ENCODE data around the gene ZNF750. TPM values are rescaled to one million over a fixed set of nuclear protein-coding genes. Genes with fewer than 3 reads are reported as not detected.
A peak's percentile ranks its signal among the peaks of the same experiment; 100 is the strongest.

Gene ZNF750
- total RNA-seq, 2 donors from 2014 or later: not detected

GRCh38 chr17:82805823-82806222 is 34.0 kb downstream of the ZNF750 start:
- no peaks in the 10 kb centered on the region for H3K9me3 ChIP-seq
- H3K27me3 ChIP-seq: no peaks in the 10 kb centered on the region
- H3K27ac ChIP-seq: peak overlapping the region in 1 of 2 donors; percentile 64

GRCh38 chr17:82805254-82805653 is 34.6 kb downstream of the ZNF750 start:
- Histone ChIP-seq H3K27ac (peak overlapping the region; percentile 41 to 64), H3K27me3 (no peaks in the 10 kb centered on the region), H3K4me3 (no peak overlapping the region), H3K4me1 (peaks cover 0 to 31% of the 10 kb centered on the region in 2 donors), H3K36me3 (no peaks in the 10 kb centered on the region), H3K9me3 (no peaks in the 10 kb centered on the region)
- TF ChIP-seq CTCF (IDR thresholded peaks at IDR 0.05): no peak
- DNase-seq (ENCODE audit: low spot score): no peak

More at GRCh38 chr17:82805823-82806222, 34.0 kb downstream of the ZNF750 start:
- no peak for TF ChIP-seq CTCF (IDR thresholded peaks at IDR 0.05)
- Histone ChIP-seq H3K4me1 (peaks cover 0 to 31% of the 10 kb centered on the region in 2 donors), H3K4me3 (no peak overlapping the region), H3K36me3 (no peaks in the 10 kb centered on the region)
- DNase-seq (ENCODE audit: low spot score): no peak

GRCh38 chr17:82804442-82805191 is 35.2 kb downstream of the ZNF750 start:
- peak; percentile 89 for DNase-seq (ENCODE audit: low spot score)
- H3K27ac ChIP-seq: peak overlapping the region; percentile 61 to 64
- H3K4me3 ChIP-seq: no peak overlapping the region
- no peaks in the 10 kb centered on the region for H3K36me3 ChIP-seq
- no peaks in the 10 kb centered on the region for H3K27me3 ChIP-seq
- H3K4me1 ChIP-seq: peaks cover 0 to 31% of the 10 kb centered on the region in 2 donors
- TF ChIP-seq CTCF (IDR thresholded peaks at IDR 0.05): no peak
- no peaks in the 10 kb centered on the region for H3K9me3 ChIP-seq

- no peak overlapping the region for H3K4me3 ChIP-seq
- H3K9me3 ChIP-seq: no peaks in the 10 kb centered on the region
- H3K4me1 ChIP-seq: peaks cover 0 to 31% of the 10 kb centered on the region in 2 donors
- no peak for TF ChIP-seq CTCF (IDR thresholded peaks at IDR 0.05)
- no peak overlapping the region for H3K27ac ChIP-seq
- DNase-seq (ENCODE audit: low spot score): no peak
- no peaks in the 10 kb centered on the region for H3K36me3 ChIP-seq
- no peaks in the 10 kb centered on the region for H3K27me3 ChIP-seq
Measured at GRCh38 chr17:82803606-82804005, 36.2 kb downstream of the ZNF750 start.

DNA sequence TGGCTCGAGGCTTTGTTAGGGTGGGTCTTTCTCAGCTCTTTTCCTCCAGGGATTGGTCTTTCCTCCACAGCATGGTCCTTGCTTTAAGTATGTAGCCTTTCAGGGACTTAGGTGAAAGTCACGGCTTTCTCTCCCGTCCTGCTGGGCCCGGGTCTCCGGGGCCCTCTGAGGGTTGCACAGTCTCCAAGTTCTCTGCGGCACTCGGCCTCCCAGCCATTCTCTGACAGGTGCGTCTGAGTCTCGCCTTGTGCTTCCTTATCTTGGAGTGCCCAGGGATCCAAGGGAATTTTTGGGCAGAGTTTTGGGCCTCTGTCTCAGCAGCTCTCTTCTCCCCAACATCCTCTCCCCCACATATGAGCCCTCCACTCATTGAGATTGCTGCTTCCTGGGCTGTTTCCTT is 36.6 kb downstream of the ZNF750 start:
- H3K27me3 ChIP-seq: no peaks in the 10 kb centered on the region
- H3K36me3 ChIP-seq: no peaks in the 10 kb centered on the region
- H3K4me3 ChIP-seq: no peak overlapping the region
- H3K4me1 ChIP-seq: peaks cover 0 to 31% of the 10 kb centered on the region in 2 donors
- TF ChIP-seq CTCF (IDR thresholded peaks at IDR 0.05): no peak
- no peaks in the 10 kb centered on the region for H3K9me3 ChIP-seq
- no peak overlapping the region for H3K27ac ChIP-seq
- no peak for DNase-seq (ENCODE audit: low spot score)
